Lung (tissue), 12 donors: ENCODE data around the gene FAM180A. TPM values are rescaled to one million over a fixed set of nuclear protein-coding genes. Genes with fewer than 3 reads are reported as not detected.
A peak's percentile ranks its signal among the peaks of the same experiment; 100 is the strongest.

Source experiments
- ATAC-seq: fragments of 200-7000 bp; cut with Tn5 transposase; one replicate; pipeline ENCODE4 v1.9.1; 2020; ENCODE audit warnings: moderate number of reproducible peaks; ENCODE audit not compliant: insufficient read depth, low FRiP score
- DNase-seq, 3 donors: peaks; one replicate each; pipeline ENCODE4 v3.0.0-alpha.2; 2013 to 2017
- H3K27ac ChIP-seq, 2 donors: one replicate each; pipeline ENCODE4 v1.5.1; 2013; ENCODE audit warnings: mild to moderate bottlenecking in 2 of 2, moderate library complexity in 2 of 2, control low read depth in 1 of 2, inconsistent platforms in 1 of 2, low read depth in 1 of 2, low read length in 1 of 2
- H3K27me3 ChIP-seq, 3 donors: one replicate each; pipeline ENCODE4 v1.5.1; 2013; ENCODE audit warnings: low read length in 2 of 3; ENCODE audit not compliant: control insufficient read depth in 3 of 3, insufficient read depth in 3 of 3
- H3K36me3 ChIP-seq, 4 donors: one replicate each; pipeline ENCODE4 v1.5.1; 2013; ENCODE audit warnings: low read length in 4 of 4, mild to moderate bottlenecking in 1 of 4, moderate library complexity in 1 of 4; ENCODE audit not compliant: control insufficient read depth in 4 of 4, insufficient read depth in 4 of 4
- H3K4me1 ChIP-seq, 5 donors: one replicate each; pipeline ENCODE4 v1.5.1; 2013; ENCODE audit warnings: low read length in 5 of 5, mild to moderate bottlenecking in 2 of 5, moderate library complexity in 1 of 5; ENCODE audit not compliant: control insufficient read depth in 5 of 5, insufficient read depth in 5 of 5
- H3K4me3 ChIP-seq: one replicate; pipeline ENCODE4 v1.5.1; 2013; ENCODE audit warnings: mild to moderate bottlenecking, control low read depth, moderate library complexity
- H3K9ac ChIP-seq, 2 donors: one replicate each; pipeline ENCODE4 v1.5.1; 2013; ENCODE audit warnings: low read length in 2 of 2, control low read depth in 1 of 2; ENCODE audit not compliant: insufficient read depth in 1 of 2
- H3K9me3 ChIP-seq, 4 donors: one replicate each; pipeline ENCODE4 v1.5.1; 2013; ENCODE audit warnings: low read length in 3 of 4, mild to moderate bottlenecking in 1 of 4, moderate library complexity in 1 of 4; ENCODE audit not compliant: control insufficient read depth in 4 of 4, insufficient read depth in 3 of 4
- CTCF ChIP-seq: IDR thresholded peaks from 2 replicates; pipeline ENCODE4 v1.5.1; 2012; ENCODE audit warnings: mild to moderate bottlenecking; ENCODE audit errors: control extremely low read depth, extremely low read depth
- WGBS, 2 donors: extraction: QIAGEN DNeasy Blood & Tissue Kit; methylation state at CpG; one replicate each; pipeline ENCODE4 v1.1.7; 2013; 5-methylcytosine and 5-hydroxymethylcytosine counted together
- polyA plus RNA-seq, 2 donors: library from polyadenylated mRNA; stranded (reverse); fragments of 200-250 nt; gene quantifications; one replicate each; pipeline ENCODE4 v1.2.1, GENCODE V29; 2013
- total RNA-seq, 2 donors: library from RNA; depleted of rRNA in 1 of 2; stranded (reverse); fragments of >200 nt in 1 of 2; gene quantifications; one replicate each; pipeline ENCODE4 v1.2.1, GENCODE V29; 2014 to 2021
- donor health status: control.
- donor health status: control.
- donor health status: Bipolar disorder and iron deficiency.
- donor health status: healthy.
- donor health status: DM: yes; HTN: yes; CAD: no.

FAM180A gene
- total and polyA plus RNA-seq, 4 donors: 0.18 to 2.1 (median 1.3) TPM

DNA sequence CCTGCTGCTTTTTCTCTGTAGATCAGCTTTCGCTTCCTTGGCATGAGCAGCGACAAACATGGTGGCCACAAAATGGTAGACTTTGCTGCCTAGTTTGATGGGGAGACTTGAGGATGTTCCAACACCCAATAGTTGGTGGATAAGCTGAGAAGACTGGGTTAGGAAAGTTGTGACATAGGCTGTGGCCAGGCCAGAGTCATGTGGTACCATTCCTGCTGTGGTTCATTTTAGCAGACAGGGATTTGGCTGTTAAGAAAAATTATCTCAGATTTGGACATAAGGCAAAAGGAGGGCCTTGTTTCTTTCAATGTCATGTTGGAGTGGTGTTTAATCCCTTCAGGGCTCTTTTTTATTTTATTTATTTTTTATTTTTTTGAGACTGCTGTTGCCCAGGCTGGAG, 26.6 kb upstream of the FAM180A start:
- DNase-seq (no peak), ATAC-seq (no peak)
- no peaks in the 10 kb centered on the region for H3K9me3 ChIP-seq
- no peak overlapping the region for H3K9ac ChIP-seq
- no peaks in the 10 kb centered on the region for H3K36me3 ChIP-seq
- no peak for TF ChIP-seq CTCF
- no peaks in the 10 kb centered on the region for H3K27me3 ChIP-seq
- peaks cover 0 to 19% (median 3%) of the 10 kb centered on the region in 5 donors for H3K4me1 ChIP-seq
- WGBS, 2 donors: 96 to 98% methylated on average over 2 of the region's 2 CpGs
- no peak overlapping the region for H3K4me3 ChIP-seq
- peak overlapping the region in 1 of 2 donors; percentile 80 for H3K27ac ChIP-seq

- peak in 2 of 3 donors; percentile 47 to 64 for DNase-seq
- ATAC-seq: peak; percentile 78
These were observed 25.7 kb upstream of the FAM180A start for GRCh38 chr7:135774284-135774683.

DNA sequence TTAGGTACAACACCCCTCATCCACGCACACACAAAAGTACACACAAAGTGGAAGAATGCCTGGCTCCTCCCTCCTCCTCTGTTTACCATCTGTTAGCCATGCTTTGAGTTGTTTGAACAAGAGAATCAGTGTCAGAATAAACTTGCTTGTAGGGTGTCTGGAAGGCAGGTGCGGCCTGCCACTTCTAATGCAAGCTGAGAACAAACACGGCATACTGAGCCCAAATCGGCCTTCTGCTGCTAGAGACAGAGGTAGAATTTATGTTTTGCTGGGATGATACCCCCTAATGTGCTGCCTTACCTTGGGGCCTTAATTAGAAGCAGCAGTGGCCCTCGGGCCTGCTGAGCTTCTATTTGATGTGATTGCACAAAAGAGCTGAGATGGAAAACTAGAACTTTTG, 24.9 kb upstream of the FAM180A start:
- H3K36me3 ChIP-seq: no peaks in the 10 kb centered on the region
- H3K9ac ChIP-seq: no peak overlapping the region
- 55 to 74% methylated on average over 5 of the region's 5 CpGs for WGBS, 2 donors
- H3K27me3 ChIP-seq: no peaks in the 10 kb centered on the region
- no peak for ATAC-seq
- no peak for DNase-seq
- H3K27ac ChIP-seq: peak overlapping the region in 1 of 2 donors; percentile 65
- no peak for TF ChIP-seq CTCF
- H3K4me3 ChIP-seq: no peak overlapping the region
- no peaks in the 10 kb centered on the region for H3K9me3 ChIP-seq
- peaks cover 2 to 19% (median 4%) of the 10 kb centered on the region in 5 donors for H3K4me1 ChIP-seq

More at GRCh38 chr7:135774284-135774683, 25.7 kb upstream of the FAM180A start:
- Histone ChIP-seq H3K4me3 (no peak overlapping the region), H3K4me1 (peaks cover 0 to 19% (median 3%) of the 10 kb centered on the region in 5 donors), H3K27ac (peak overlapping the region in 1 of 2 donors; percentile 80), H3K36me3 (no peaks in the 10 kb centered on the region), H3K9me3 (no peaks in the 10 kb centered on the region), H3K27me3 (no peaks in the 10 kb centered on the region), H3K9ac (no peak overlapping the region)
- no peak for TF ChIP-seq CTCF
- WGBS, 2 donors: 40 to 53% methylated on average over 4 of the region's 4 CpGs

GRCh38 chr7:135772639-135773222, 24.1 kb upstream of the FAM180A start:
- 68 to 75% methylated on average over 8 of the region's 8 CpGs for WGBS, 2 donors
- no peak for TF ChIP-seq CTCF

More at GRCh38 chr7:135772639-135773222, 24.1 kb upstream of the FAM180A start:
- Histone ChIP-seq H3K9ac (no peak overlapping the region), H3K4me1 (peaks cover 3 to 19% (median 5%) of the 10 kb centered on the region in 5 donors), H3K9me3 (no peaks in the 10 kb centered on the region), H3K4me3 (no peak overlapping the region), H3K27me3 (no peaks in the 10 kb centered on the region), H3K36me3 (no peaks in the 10 kb centered on the region), H3K27ac (no peak overlapping the region)
- ATAC-seq: no peak
- peak in 1 of 3 donors; percentile 32 for DNase-seq
